A204.1 (cell line): ENCODE measurements around the gene IRF2BPL.
"Not testable (repeated sequence)": the region's sequence is repeated elsewhere in the genome, so short reads cannot be mapped to it uniquely, and the experiment has no call there.

Experiments used
- FAIRE-seq: peaks from 2 replicates; lab custom pipeline; 2012; peaks lifted over from hg19 to GRCh38; lab: Jason Lieb, UNC

Gene IRF2BPL

DNA sequence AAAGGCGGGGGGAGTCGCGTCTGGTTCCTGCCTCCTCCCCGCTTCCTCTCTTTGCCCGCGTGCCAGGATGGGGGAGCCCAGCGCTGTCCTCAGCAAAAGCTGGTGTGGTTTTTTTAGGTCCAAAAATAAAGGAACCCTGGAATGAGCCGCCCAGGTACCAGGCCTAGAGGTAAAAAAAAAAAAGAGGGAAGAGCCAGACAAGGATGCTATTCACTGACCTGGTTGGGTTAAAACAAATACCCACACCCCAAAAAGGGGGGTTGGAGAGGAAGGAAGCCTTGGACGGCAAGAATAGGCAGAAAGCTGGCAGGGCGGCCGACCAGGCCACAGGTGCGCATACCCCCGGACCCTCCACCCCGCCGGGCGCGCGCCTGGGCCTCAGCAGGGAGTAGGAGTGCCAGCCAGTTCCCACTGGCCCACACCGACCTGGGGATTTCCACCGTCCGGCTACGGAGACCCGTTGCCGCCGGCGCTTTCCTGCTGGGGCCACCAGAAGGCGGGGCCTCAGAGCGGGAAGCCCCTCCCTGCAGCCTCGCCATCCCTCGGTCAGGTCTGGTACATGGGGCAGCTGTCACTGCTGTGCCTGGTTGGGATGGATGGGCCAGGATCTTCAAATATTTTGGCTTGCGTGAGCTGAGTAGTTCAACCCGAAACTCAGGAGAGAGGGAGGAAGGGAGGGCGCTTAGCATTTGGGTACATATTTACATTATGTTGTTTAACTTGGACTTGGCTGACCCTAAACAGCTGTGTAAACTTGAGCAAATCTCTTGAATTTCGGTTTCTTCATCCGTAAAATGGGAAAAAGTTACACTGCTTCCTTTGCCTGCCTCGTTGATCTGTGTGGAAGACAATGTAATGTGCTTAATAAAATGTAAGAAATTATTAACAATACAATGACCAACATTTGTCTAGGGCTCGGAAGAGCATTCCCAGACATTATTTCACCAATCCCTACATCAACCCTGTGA lies 5.4 kb upstream of the IRF2BPL start:
- FAIRE-seq = no peak

DNA sequence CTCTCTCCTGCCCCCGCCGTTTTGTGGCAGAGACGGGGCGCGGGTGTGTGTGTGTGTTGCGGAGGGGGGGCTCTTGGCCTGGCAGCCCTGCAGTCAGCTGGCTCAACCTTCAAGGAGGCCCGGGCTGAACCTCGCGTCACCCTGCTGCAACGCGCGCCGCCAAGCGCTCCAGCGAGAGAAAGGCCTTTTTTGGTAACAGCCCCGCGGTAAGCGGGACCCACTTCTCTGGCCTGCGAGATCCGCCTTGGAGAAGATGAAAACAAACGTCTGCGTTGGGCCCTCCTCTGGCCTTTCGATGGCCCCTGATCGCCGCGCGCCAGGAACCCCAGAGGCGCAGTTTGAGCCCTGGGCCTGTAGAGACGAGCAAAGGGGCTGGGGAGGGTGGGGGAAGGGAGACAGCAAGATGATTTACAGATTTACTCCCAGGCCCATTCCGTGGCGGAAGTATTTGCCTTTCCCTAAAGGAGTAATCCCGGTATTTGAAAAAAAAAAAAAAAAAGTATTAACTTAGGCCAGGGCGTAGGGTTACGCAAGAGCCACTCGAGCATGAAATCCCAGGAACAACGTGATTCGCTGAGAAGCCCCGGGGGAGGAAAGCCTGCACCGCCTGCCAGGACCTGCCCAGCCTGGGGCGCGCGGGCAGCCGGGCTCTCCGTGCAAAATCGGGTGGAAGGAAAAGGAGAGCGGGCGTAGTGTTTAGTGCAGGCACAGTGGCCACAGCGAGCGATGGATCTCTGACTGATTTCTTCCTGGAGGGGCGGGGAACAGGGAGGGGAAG lies 4.5 kb upstream of the IRF2BPL start:
- FAIRE-seq = peak; percentile 60

- FAIRE-seq = no peak
These were observed 4.0 kb upstream of the IRF2BPL start for GRCh38 chr14:77032491-77032843.

GRCh38 chr14:77031759-77032490 lies 3.4 kb upstream of the IRF2BPL start:
- no peak for FAIRE-seq

DNA sequence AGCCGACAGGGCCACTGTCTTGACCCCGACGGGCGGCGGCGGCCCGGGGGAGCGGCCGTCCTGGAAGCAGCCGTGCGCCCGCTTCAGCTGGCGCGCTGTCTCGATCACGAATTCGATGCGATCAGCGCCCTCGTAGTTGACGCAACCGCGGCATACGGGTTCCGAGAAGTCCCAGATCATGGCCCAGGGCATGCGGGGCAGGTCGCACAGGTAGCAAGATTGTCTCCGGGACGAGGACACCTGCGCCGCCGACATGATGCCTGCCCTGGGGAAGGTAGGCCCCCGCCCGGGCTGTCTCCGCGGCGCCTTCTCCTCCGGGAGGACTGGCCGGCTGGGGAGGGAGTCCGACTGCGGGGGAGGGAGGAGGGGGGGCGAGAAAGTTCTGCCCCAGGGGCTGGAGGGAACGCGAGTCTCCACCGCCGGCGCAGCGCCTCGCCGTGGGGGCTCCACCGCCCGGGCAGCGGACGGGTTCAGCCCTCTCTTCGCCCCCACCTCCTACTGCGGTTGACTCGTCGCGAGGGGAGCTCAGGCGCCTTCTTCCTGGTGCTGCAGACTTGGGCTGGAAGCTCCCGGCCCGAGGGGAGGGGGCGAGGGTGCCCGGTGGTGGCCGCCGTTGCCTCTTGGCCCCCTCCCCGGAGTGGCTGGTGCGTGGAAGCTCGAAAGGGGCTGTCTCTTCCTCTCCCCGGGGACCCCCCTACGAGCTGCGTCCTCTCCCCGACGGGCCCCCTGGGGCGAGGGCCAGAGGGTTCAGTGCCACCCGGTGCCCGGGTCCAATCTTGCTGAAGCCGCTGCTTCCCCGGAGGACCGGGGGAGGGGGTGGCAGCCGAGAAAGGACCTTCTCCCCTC lies 747 bp downstream of the IRF2BPL start:
- no peak for FAIRE-seq

DNA sequence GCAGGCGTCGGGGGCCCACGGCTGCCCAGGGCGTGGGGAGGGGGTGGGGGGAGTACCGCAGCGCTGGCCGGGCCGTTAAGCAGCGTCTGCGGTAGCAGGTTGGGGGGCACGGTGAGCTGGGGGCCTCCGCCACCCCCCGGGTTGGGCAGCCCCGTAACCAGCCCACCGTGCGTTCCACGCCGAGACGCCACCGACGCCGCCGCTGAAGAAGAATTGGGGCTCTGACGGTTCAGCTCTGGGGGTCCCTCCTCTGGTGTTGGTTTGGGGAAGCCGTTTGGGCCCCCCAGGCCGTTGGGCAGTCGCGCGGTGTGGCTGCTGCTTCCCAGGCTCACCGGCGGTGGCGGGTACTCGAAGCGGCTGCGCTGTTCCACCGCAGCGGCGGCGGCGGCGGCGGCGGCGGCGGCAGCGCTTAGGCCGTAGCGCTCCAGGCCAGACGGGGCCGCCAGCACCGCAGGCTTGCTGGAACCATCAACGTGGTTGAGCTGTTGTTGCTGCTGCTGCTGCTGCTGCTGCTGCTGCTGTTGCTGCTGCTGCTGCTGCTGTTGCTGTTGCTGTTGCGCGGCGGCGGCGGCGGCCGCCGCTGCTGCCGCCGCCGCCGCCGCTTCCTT lies 1.5 kb downstream of the IRF2BPL start:
- no peak for FAIRE-seq

- no peak for FAIRE-seq
These were observed 2.2 kb downstream of the IRF2BPL start for GRCh38 chr14:77026166-77026929.

GRCh38 chr14:77025744-77026165 lies 2.8 kb downstream of the IRF2BPL start:
- FAIRE-seq = no peak

DNA sequence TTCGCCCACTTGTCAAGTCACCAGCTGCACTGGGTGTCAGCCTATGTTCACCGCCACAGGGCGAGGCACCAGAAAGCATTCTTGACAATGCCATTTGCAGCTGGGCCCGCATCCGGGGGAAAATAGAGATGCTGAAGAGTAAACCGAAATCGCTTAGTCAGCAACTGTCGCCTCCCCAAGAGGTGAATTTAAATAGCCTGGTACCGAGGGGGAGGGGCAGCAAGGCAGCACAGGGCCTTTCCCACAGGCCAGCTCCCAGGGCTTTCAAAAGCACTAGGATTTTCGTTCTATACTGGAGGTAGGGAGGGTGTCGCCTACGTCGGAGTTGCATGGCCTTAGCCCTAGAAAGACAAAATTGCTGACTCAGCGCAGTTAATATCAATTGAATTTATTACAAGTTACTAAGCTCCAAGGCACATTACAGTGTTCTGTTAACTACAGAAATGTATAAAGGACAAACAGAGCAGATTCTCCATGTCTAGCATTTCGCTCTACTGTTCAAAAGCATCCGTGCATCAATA lies 4.3 kb downstream of the IRF2BPL start:
- no peak for FAIRE-seq

- peak; percentile 78 for FAIRE-seq
These were observed 5.2 kb downstream of the IRF2BPL start for GRCh38 chr14:77023001-77023996.

DNA sequence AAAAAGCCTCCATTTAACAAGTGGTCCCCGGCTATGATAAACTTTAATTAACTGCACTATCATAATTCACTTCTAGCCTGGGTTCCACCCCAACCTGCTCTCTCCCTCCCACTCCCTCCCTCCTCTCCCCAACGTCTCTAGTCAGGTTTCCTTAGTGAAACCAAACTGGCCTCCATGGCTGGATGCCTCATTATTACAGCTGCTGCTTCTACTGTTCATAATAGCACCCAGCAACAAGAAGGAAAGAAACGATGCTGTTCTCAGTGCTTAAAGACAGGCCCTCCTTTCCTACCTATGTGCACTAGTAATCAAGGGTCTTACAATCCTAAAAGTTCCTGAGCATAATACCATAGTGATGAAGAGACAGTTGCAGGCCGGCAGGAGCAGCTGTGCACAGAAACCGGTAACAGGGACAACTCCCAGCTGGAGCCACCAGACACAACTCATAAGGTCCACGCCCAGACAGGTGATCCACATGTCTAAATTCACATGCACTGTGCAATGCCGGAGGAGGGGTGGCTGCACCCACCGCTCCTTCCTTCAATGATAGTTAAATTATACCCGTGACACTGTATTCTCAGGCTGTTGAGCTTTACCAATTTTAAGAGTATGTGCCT lies 6.2 kb downstream of the IRF2BPL start:
- FAIRE-seq = no peak

DNA sequence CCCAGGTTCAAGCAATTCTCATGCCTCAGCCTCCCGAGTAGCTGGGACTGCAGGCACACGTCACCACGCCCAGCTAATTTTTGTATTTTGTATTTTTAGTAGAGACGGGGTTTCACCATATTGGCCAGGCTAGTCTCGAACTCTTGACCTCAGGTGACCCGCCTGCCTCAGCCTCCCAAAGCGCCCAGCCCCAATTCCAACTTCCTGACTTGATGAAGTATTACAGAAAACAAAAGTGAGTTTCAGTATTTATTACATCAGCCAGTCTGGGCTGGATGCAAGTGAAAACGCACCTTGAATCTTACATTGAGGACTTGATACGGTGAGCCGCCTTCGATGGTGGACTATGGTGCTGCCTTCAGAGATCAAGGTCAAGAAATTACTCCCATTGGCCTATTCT lies 7.1 kb downstream of the IRF2BPL start:
- not testable (repeated sequence) for FAIRE-seq

GRCh38 chr14:77018785-77019184 lies 9.7 kb downstream of the IRF2BPL start:
- FAIRE-seq = no peak

- no peak for FAIRE-seq
These were observed 10.8 kb downstream of the IRF2BPL start for GRCh38 chr14:77017666-77018065.

- no peak for FAIRE-seq
These were observed 13.8 kb downstream of the IRF2BPL start for GRCh38 chr14:77014734-77015133.

DNA sequence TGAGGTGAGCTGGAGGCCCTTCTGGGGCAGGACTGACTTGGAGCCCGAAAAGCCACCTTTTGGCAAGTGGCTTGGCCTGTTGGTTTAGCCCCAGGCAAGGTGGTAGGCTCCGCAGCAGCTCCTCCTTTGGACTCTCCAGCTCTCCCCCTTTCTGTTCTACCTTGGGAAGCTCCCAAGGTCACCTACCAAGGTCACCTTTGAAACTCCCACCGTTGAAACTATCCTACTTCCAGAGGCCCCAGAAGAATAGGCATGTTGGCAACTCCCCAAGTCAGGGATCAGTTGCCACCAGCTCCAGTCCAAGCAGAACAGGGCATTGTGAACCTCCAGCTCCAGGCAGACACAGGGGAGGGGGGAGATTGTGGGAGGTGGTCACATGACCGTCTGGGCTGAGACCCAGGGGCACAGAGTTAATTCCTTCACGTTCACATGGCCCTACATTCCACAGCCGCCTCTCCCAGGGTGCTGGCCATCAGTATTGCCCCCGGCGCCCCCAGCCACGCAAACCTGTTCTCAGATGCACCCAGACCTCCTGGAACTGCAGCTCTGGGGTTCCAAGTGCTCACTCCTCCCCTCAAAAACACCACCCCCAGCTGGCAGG lies 14.4 kb downstream of the IRF2BPL start:
- no peak for FAIRE-seq

DNA sequence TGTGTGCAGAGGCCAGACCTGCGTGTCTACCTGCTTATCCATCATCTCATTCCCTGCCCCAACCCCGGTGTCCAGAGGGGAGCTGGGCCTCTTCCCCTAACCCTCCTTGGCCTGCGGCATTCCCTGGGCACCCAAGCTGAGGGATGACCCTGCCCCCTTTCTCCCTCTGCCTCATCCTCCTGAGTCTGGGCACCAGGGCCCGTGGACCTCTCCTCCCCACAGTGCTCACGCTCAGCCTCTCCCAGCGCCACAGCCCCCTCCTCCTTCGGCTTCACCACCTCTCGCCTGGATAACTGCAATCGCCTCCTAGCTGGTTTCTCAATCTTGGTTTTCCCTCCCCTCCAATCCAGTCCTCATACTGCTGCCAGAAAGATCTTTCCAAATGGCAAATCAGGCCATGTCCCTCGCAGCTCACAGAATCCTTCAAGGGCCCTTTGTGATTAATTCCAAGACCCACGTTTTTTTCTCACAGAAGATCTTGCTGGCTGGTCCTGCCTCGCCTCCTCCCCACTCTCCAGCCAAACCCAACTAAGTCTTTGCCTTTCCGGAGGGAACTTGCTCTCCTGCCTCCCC lies 16.2 kb downstream of the IRF2BPL start:
- FAIRE-seq = no peak

- FAIRE-seq = no peak
These were observed 17.3 kb downstream of the IRF2BPL start for GRCh38 chr14:77011245-77011644.
